RWPE2 (cell line): Measurements from ENCODE around the gene KIF26A.

Experiments used
- ATAC-seq: fragments of 200-7000 bp; cut with Tn5 transposase; 3 replicates; pipeline ENCODE4 v1.9.1; 2021; ENCODE audit warnings: low read depth
- DNase-seq: peaks from one replicate; pipeline ENCODE4 v3.0.0-alpha.2; 2020; ENCODE audit warnings: low spot score
- H3K27ac ChIP-seq: fragments of 450-650 bp; 2 replicates; pipeline ENCODE4 v1.5.1; 2017; ENCODE audit warnings: mild to moderate bottlenecking; ENCODE audit not compliant: poor library complexity, severe bottlenecking
- H3K27me3 ChIP-seq: fragments of 250-450 bp; sonication (Bioruptor Pico); 2 replicates; pipeline ENCODE4 v1.5.1; 2021; ENCODE audit warnings: mild to moderate bottlenecking, moderate library complexity; ENCODE audit not compliant: insufficient read depth, poor library complexity, severe bottlenecking
- H3K36me3 ChIP-seq: fragments of 250-450 bp; sonication (Bioruptor Pico); 2 replicates; pipeline ENCODE4 v1.5.1; 2020; ENCODE audit warnings: low read depth, mild to moderate bottlenecking, moderate library complexity
- H3K4me1 ChIP-seq: fragments of 250-450 bp; sonication (Bioruptor Pico); 2 replicates; pipeline ENCODE4 v1.5.1; 2021; ENCODE audit warnings: mild to moderate bottlenecking, moderate library complexity; ENCODE audit not compliant: insufficient read depth, poor library complexity, severe bottlenecking
- H3K4me3 ChIP-seq: fragments of 250-450 bp; sonication (Bioruptor Pico); 2 replicates; pipeline ENCODE4 v1.5.1; 2021; ENCODE audit warnings: mild to moderate bottlenecking, moderate library complexity; ENCODE audit not compliant: severe bottlenecking
- H3K9me3 ChIP-seq: fragments of 250-450 bp; sonication (Bioruptor Pico); 2 replicates; pipeline ENCODE4 v1.5.1; 2021; ENCODE audit warnings: mild to moderate bottlenecking, moderate library complexity; ENCODE audit not compliant: severe bottlenecking
- TF ChIP-seq, protein P1 (sequence below): fragments of 450-650 bp; IDR thresholded peaks from one replicate; pipeline ENCODE4 v1.5.1; 2017; ENCODE audit warnings: mild to moderate bottlenecking, moderate library complexity; ENCODE audit not compliant: poor library complexity, severe bottlenecking

KIF26A gene

DNA sequence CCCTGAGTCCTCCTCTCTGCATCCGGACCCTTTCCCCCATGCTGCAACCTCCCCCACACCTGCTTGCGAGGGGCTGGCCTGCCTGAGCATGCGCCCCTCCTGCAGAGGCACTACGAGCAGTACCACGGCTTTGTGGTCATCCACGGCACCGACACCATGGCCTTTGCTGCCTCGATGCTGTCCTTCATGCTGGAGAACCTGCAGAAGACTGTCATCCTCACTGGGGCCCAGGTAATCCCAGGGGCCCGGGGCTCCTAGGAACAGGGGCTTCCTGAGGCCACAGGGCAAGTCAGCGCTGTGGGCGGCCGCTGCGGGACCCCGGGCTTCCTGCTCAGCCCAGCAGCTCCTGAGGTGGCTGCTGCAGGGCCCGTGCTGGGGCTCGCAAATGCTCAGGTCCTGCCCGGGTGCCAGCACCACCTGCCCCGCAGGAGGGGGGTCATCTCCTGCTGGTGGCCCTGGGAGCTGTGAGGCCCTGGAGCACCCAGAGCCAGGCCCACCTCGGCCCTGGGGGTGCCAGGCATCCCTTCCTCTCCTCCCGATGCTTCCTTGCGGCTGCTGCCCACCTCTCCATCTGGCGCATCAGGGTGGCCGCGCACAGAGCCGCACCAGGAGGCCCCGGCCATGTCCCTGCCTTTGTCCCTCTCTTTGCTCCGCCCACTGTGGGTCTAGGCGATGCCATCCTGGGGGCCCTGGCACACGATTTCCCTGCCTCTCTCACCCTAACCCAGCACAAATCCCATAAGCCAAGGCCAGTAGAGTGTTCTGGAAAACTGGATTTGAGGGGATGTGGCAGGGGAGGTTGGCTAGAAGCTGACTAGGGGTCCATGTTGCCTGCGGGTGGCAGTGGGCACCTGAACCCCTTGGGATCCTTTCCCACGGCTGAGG is 42.7 kb upstream of the KIF26A start:
- H3K27ac ChIP-seq, result no peak overlapping the region
- H3K4me1 ChIP-seq, result peaks cover 4% of the 10 kb centered on the region
- ATAC-seq, result no peak
- H3K9me3 ChIP-seq, result no peaks in the 10 kb centered on the region
- DNase-seq, result no peak
- no peak overlapping the region for H3K4me3 ChIP-seq
- H3K36me3 ChIP-seq, result no peaks in the 10 kb centered on the region
- H3K27me3 ChIP-seq, result no peaks in the 10 kb centered on the region
- TF ChIP-seq, protein P1, sequence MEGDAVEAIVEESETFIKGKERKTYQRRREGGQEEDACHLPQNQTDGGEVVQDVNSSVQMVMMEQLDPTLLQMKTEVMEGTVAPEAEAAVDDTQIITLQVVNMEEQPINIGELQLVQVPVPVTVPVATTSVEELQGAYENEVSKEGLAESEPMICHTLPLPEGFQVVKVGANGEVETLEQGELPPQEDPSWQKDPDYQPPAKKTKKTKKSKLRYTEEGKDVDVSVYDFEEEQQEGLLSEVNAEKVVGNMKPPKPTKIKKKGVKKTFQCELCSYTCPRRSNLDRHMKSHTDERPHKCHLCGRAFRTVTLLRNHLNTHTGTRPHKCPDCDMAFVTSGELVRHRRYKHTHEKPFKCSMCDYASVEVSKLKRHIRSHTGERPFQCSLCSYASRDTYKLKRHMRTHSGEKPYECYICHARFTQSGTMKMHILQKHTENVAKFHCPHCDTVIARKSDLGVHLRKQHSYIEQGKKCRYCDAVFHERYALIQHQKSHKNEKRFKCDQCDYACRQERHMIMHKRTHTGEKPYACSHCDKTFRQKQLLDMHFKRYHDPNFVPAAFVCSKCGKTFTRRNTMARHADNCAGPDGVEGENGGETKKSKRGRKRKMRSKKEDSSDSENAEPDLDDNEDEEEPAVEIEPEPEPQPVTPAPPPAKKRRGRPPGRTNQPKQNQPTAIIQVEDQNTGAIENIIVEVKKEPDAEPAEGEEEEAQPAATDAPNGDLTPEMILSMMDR, result no peak

GRCh38 chr14:104096318-104096717 is 42.1 kb upstream of the KIF26A start:
- H3K9me3 ChIP-seq, result no peaks in the 10 kb centered on the region
- H3K27ac ChIP-seq, result no peak overlapping the region
- H3K4me3 ChIP-seq, result no peak overlapping the region
- TF ChIP-seq, protein P1, result no peak
- H3K36me3 ChIP-seq, result no peaks in the 10 kb centered on the region
- ATAC-seq, result no peak
- H3K27me3 ChIP-seq, result no peaks in the 10 kb centered on the region
- H3K4me1 ChIP-seq, result peaks cover 11% of the 10 kb centered on the region
- no peak for DNase-seq

GRCh38 chr14:104096751-104097700 is 41.4 kb upstream of the KIF26A start:
- no peaks in the 10 kb centered on the region for H3K27me3 ChIP-seq
- no peak overlapping the region for H3K4me3 ChIP-seq
- DNase-seq, result no peak
- H3K9me3 ChIP-seq, result no peaks in the 10 kb centered on the region
- H3K36me3 ChIP-seq, result no peaks in the 10 kb centered on the region
- TF ChIP-seq, protein P1, result no peak
- H3K4me1 ChIP-seq, result peaks cover 12% of the 10 kb centered on the region
- no peak overlapping the region for H3K27ac ChIP-seq
- no peak for ATAC-seq

DNA sequence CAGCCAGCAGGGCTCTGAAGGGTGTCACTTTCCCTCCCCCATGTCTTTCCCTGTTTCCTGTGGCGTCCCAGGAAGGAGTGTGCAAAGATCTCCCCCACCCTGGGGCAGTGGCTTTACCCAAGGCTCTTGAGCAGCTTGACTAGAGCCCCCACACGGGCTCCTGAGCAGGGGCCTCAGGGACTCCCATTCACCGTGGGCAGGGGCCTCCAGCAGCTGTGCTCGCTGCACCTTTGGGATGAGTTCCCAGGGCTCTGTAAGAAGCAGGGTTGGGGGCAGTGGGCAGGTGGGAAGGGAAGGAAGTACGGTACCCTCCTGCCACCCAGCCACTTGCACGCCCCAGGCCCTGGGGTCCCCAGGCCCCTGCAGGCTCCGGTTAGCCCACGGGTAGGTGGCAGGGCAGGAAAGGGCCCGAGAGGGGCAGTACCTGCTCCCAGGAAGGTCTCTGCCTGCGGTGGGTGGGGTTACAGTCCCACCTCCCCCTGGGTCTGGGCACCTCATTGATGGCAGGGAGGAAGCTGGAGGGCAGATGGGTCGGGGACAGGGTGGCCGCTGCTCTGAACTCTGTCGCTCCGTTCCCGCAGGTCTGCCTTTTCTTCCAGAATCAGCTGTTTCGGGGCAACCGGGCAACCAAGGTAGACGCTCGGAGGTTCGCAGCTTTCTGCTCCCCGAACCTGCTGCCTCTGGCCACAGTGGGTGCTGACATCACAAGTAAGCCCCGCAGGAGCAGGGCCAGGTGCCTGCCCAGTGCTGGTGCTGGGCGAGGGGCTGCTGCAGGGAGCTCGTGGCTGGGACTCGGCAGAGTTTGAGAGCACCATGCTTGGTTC is 39.9 kb upstream of the KIF26A start:
- Histone ChIP-seq H3K9me3 (no peaks in the 10 kb centered on the region), H3K4me3 (no peak overlapping the region), H3K27me3 (no peaks in the 10 kb centered on the region), H3K27ac (no peak overlapping the region), H3K4me1 (peaks cover 12% of the 10 kb centered on the region), H3K36me3 (no peaks in the 10 kb centered on the region)
- TF ChIP-seq, protein P1, result no peak
- no peak for ATAC-seq
- DNase-seq, result no peak
